ENCODE measurements around the gene CHST13. TPM values are rescaled to one million over a fixed set of nuclear protein-coding genes. Genes with fewer than 3 reads are reported as not detected.

Gene CHST13
- total RNA-seq, 3 donors from 2014 or later, result 0.29 to 0.80 TPM; not detected in 1

DNA sequence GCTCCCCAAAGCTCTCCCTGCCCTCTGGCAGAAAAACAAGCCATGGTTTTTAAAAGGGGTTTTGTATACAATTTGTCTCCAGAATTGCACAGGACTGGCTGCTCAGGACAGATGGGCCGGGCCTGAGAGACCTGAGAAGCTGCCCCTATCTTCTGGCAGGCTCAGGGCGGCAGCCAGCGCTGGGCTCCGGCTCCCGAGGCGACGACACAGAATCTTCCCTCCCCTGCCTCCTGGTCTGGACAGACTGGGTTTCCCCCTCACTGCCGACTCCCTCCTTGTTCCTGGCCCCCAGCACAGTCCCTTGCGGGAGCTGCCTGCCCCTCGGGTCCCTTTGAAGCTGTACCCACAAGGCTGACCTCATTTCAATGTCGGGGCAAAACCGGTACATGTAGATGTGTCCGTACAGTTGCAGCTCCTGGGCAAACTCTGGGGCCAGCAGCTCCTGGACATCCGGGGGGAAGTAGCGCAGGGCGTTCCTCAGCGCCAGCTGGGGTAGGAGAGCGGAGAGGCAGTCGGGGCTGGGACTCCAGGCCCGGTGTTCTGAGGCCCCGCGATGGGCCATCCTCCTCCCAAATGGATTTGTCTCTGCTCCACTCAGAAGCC is 13.5 kb upstream of the CHST13 start:
- H3K27ac ChIP-seq, result peak overlapping the region in 1 of 2 donors; percentile 25
- no peaks in the 10 kb centered on the region for H3K4me1 ChIP-seq
- no peak for TF ChIP-seq POLR2AphosphoS5 (IDR thresholded peaks at IDR 0.05)
- TF ChIP-seq, protein P1, sequence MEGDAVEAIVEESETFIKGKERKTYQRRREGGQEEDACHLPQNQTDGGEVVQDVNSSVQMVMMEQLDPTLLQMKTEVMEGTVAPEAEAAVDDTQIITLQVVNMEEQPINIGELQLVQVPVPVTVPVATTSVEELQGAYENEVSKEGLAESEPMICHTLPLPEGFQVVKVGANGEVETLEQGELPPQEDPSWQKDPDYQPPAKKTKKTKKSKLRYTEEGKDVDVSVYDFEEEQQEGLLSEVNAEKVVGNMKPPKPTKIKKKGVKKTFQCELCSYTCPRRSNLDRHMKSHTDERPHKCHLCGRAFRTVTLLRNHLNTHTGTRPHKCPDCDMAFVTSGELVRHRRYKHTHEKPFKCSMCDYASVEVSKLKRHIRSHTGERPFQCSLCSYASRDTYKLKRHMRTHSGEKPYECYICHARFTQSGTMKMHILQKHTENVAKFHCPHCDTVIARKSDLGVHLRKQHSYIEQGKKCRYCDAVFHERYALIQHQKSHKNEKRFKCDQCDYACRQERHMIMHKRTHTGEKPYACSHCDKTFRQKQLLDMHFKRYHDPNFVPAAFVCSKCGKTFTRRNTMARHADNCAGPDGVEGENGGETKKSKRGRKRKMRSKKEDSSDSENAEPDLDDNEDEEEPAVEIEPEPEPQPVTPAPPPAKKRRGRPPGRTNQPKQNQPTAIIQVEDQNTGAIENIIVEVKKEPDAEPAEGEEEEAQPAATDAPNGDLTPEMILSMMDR (IDR thresholded peaks at IDR 0.05), result no peak
- no peak for TF ChIP-seq POLR2A (IDR thresholded peaks at IDR 0.05)
- H3K36me3 ChIP-seq, result no peaks in the 10 kb centered on the region
- intact Hi-C loops (cut with DNase I; ENCODE audit: low total_unique reads), result no loop called here
- no peak for DNase-seq (ENCODE audit: low spot score in 2 of 2)
- H3K27me3 ChIP-seq, result peaks cover 0 to 7% of the 10 kb centered on the region in 2 donors
- no peak overlapping the region for H3K4me3 ChIP-seq
- no peaks in the 10 kb centered on the region for H3K9me3 ChIP-seq

DNA sequence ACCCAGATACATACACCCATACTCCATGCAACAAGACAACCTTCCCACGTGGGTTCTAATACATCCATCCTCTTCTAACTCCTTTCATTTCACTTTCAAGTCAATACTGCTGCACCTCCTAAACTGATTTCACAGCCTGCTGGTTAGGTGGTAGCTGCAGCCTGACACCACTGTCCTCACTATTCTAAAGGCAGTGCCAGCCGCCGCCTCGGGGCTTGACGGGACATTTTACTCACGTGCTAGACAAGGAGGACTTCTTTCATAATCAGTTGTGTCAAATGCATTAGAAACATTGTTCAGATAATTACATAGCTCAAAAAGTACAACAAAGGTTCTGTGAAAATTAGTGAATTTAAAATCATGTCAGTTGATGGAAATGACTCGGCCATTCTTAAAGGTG is 12.7 kb upstream of the CHST13 start:
- H3K27ac ChIP-seq, result no peak overlapping the region
- no peaks in the 10 kb centered on the region for H3K9me3 ChIP-seq
- no peak for DNase-seq (ENCODE audit: low spot score in 2 of 2)
- intact Hi-C loops (cut with DNase I; ENCODE audit: low total_unique reads), result no loop called here
- no peak for TF ChIP-seq POLR2AphosphoS5 (IDR thresholded peaks at IDR 0.05)
- no peak for TF ChIP-seq POLR2A (IDR thresholded peaks at IDR 0.05)
- TF ChIP-seq, protein P1 (IDR thresholded peaks at IDR 0.05), result no peak
- H3K27me3 ChIP-seq, result no peaks in the 10 kb centered on the region
- H3K4me1 ChIP-seq, result no peaks in the 10 kb centered on the region
- H3K4me3 ChIP-seq, result no peak overlapping the region
- no peaks in the 10 kb centered on the region for H3K36me3 ChIP-seq

DNA sequence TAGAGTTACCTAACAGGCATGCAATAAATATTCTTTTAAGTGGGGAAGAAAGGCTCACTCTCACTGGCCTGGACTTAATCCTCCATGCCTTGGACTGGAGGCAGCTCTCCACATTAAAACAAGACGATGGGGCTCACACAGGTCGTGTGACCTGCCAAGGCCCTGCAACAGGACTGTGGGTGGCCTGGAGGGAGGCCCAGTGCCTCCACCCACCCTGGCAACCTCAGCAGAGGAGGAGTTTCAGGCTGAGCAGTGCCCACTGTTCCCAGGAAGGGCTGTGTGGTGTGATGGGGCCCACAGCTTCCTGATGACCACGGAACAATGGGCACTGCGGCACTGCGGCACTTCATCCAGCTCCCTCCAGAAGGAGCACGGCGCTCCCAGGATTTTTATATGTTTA is 11.9 kb upstream of the CHST13 start:
- Histone ChIP-seq H3K4me3 (no peak overlapping the region), H3K27ac (no peak overlapping the region), H3K4me1 (no peaks in the 10 kb centered on the region), H3K9me3 (no peaks in the 10 kb centered on the region), H3K27me3 (no peaks in the 10 kb centered on the region), H3K36me3 (no peaks in the 10 kb centered on the region)
- intact Hi-C loops (cut with DNase I; ENCODE audit: low total_unique reads), result loop anchor here (2.0 kb wide), 1 partner anchor 59 kb away; no protein-coding TSS in a partner anchor
- no peak for DNase-seq (ENCODE audit: low spot score in 2 of 2)
- TF ChIP-seq, protein P1 (IDR thresholded peaks at IDR 0.05), result no peak
- no peak for TF ChIP-seq POLR2A (IDR thresholded peaks at IDR 0.05)
- TF ChIP-seq POLR2AphosphoS5 (IDR thresholded peaks at IDR 0.05), result no peak

DNA sequence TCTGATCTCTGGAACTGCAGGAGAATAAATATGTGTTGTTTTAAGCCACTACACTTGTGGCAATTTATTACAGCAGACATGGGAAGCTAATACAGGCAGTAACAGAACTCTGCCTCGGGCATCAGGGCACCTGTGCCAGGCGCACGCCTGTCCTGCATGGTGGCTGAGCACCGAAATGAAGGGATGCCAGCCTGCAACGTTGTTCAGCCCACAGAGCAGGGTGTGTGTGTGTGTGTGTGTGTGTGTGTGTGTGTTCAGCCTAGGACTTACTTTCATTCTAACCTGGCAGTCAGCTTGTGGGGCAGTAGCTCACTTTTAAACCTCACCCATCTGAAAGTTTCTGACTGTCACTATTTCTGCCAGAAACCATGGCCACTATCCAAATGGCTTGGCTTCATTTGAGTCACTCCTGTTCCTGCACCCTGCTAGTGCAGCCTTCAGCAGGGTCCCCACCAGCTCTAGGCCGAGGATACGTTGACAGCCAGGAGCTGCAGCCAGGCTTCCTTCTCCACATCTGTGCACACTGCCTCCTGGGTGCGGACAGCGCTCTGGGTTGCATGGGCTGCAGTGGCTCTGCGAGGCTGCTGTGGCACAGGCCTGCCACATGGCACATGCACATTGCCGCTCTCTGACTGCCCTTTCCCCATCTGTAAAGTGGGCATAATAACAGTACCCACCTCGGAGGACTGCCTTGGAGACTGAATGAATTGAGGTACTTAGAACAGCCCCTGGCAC is 10.9 kb upstream of the CHST13 start:
- no peak overlapping the region for H3K4me3 ChIP-seq
- no peak for DNase-seq (ENCODE audit: low spot score in 2 of 2)

More for the DNA sequence above, 10.9 kb upstream of the CHST13 start:
- intact Hi-C loops (cut with DNase I; ENCODE audit: low total_unique reads), result loop anchor here (2.0 kb wide), 1 partner anchor 60 kb away; no protein-coding TSS in a partner anchor
- Histone ChIP-seq H3K27me3 (no peaks in the 10 kb centered on the region), H3K9me3 (no peaks in the 10 kb centered on the region), H3K27ac (no peak overlapping the region), H3K36me3 (no peaks in the 10 kb centered on the region), H3K4me1 (no peaks in the 10 kb centered on the region)
- TF ChIP-seq POLR2AphosphoS5 (IDR thresholded peaks at IDR 0.05) (no peak), POLR2A (IDR thresholded peaks at IDR 0.05) (no peak)
- TF ChIP-seq, protein P1 (IDR thresholded peaks at IDR 0.05), result no peak
